NOMO-1 treated with dmso at 0.1 percent for 144 hours (cell line): ENCODE measurements around the gene KAZN.
"Not testable (repeated sequence)": the region's sequence is repeated elsewhere in the genome, so short reads cannot be mapped to it uniquely, and the experiment has no call there.

Experiments
- DNase-seq: peaks from one replicate; lab custom pipeline; 2025; ENCODE audit not compliant: unreplicated experiment; lab: John Stamatoyannopoulos, UW

Gene KAZN

GRCh38 chr1:15115542-15116330 lies 517.3 kb downstream of the KAZN start:
- no peak for DNase-seq

GRCh38 chr1:15116966-15117365 lies 518.5 kb downstream of the KAZN start:
- no peak for DNase-seq

GRCh38 chr1:15117671-15118325 lies 519.3 kb downstream of the KAZN start:
- DNase-seq, result no peak

- DNase-seq, result no peak
These were observed 520.1 kb downstream of the KAZN start for GRCh38 chr1:15118579-15118978.

- DNase-seq, result no peak
These were observed 521.9 kb downstream of the KAZN start for GRCh38 chr1:15120251-15120945.

- DNase-seq, result no peak
These were observed 523.8 kb downstream of the KAZN start for GRCh38 chr1:15122331-15122730.

GRCh38 chr1:15123270-15123669 lies 524.8 kb downstream of the KAZN start:
- DNase-seq, result no peak

GRCh38 chr1:15123925-15124324 lies 525.4 kb downstream of the KAZN start:
- DNase-seq, result no peak

- DNase-seq, result no peak
These were observed 526.0 kb downstream of the KAZN start for GRCh38 chr1:15124362-15125100.

- no peak for DNase-seq
These were observed 526.7 kb downstream of the KAZN start for GRCh38 chr1:15125101-15125745.

GRCh38 chr1:15128077-15128476 lies 529.6 kb downstream of the KAZN start:
- no peak for DNase-seq

- DNase-seq, result peak; percentile 33
These were observed 530.2 kb downstream of the KAZN start for GRCh38 chr1:15128520-15129313.

GRCh38 chr1:15129944-15130343 lies 531.5 kb downstream of the KAZN start:
- DNase-seq, result no peak

GRCh38 chr1:15130607-15131006 lies 532.1 kb downstream of the KAZN start:
- DNase-seq, result no peak

- DNase-seq, result no peak
These were observed 534.5 kb downstream of the KAZN start for GRCh38 chr1:15132965-15133364.

- no peak for DNase-seq
These were observed 535.8 kb downstream of the KAZN start for GRCh38 chr1:15134285-15134684.

GRCh38 chr1:15135604-15136003 lies 537.1 kb downstream of the KAZN start:
- not testable (repeated sequence) for DNase-seq

- DNase-seq, result no peak
These were observed 539.3 kb downstream of the KAZN start for GRCh38 chr1:15137809-15138208.

GRCh38 chr1:15139654-15140350 lies 541.3 kb downstream of the KAZN start:
- DNase-seq, result no peak
